Gastroesophageal sphincter (tissue), 4 donors: ENCODE data around the gene ARFGEF2. TPM values are rescaled to one million over a fixed set of nuclear protein-coding genes. Genes with fewer than 3 reads are reported as not detected.

Experiments
- ATAC-seq: fragments of 150-250 bp; one replicate; pipeline ENCODE4 v1.9.1; 2016; ENCODE audit warnings: mild to moderate bottlenecking, moderate library complexity
- H3K27ac ChIP-seq, 4 donors: fragments of 200-600 bp; sonication (generic) in 3 of 4; 1 replicate in 3 of 4; 2 replicates in 1 of 4; pipeline ENCODE4 v1.5.1; 2016 to 2019
- H3K27me3 ChIP-seq: fragments of 200-600 bp; sonication (generic); one replicate; pipeline ENCODE4 v1.5.1; 2019
- H3K36me3 ChIP-seq, 2 donors: fragments of 200-600 bp; sonication (generic); one replicate each; pipeline ENCODE4 v1.5.1; 2019; ENCODE audit warnings: control low read depth in 1 of 2
- H3K4me1 ChIP-seq, 3 donors: fragments of 200-600 bp; sonication (generic); 1 replicate in 2 of 3; 2 replicates in 1 of 3; pipeline ENCODE4 v1.5.1; 2016 to 2019; ENCODE audit warnings: control low read depth in 2 of 3
- H3K4me3 ChIP-seq, 2 donors: fragments of 200-600 bp; sonication (generic); one replicate each; pipeline ENCODE4 v1.5.1; 2019; ENCODE audit warnings: mild to moderate bottlenecking in 1 of 2, moderate library complexity in 1 of 2
- H3K9me3 ChIP-seq, 3 donors: fragments of 200-600 bp; sonication (generic); one replicate each; pipeline ENCODE4 v1.5.1; 2017 to 2019; ENCODE audit warnings: control low read depth in 2 of 3
- EP300 ChIP-seq: sonication (generic); formaldehyde crosslinking; IDR thresholded peaks from one replicate; pipeline ENCODE4 v1.6.1; 2017; ENCODE audit warnings: antibody characterized with exemption, mild to moderate bottlenecking
- POLR2A ChIP-seq, 2 donors: fragments of 450-650 bp; IDR thresholded peaks; one replicate each; pipeline ENCODE4 v1.6.1; 2017; ENCODE audit warnings: antibody characterized with exemption in 2 of 2, mild to moderate bottlenecking in 2 of 2, moderate library complexity in 1 of 2
- POLR2AphosphoS5 ChIP-seq: sonication (generic); formaldehyde crosslinking; IDR thresholded peaks from one replicate; pipeline ENCODE4 v1.6.1; 2017; ENCODE audit warnings: antibody characterized with exemption
- WGBS, 2 donors: methylation state at CpG; one replicate each; pipeline ENCODE4 v1.1.5; 2018; ENCODE audit warnings: low coverage in 1 of 2; 5-methylcytosine and 5-hydroxymethylcytosine counted together
- total RNA-seq, 4 donors: library from RNA; depleted of rRNA; stranded (reverse); fragments of >200 nt; gene quantifications; one replicate each; pipeline ENCODE4 v1.1.0, GENCODE V29; 2016
- TF ChIP-seq, protein P1 (sequence below), 4 experiments: fragments of 200-600 bp in 2 of 4; fragments of 450-650 bp in 2 of 4; sonication (generic) in 1 of 4; IDR thresholded peaks; one replicate each; pipeline ENCODE4 v1.5.1; 2017 to 2019; ENCODE audit warnings: antibody characterized with exemption in 4 of 4, mild to moderate bottlenecking in 2 of 4, moderate library complexity in 2 of 4

Gene ARFGEF2
- total RNA-seq, 4 donors from 2014 or later, result 42.6 to 101 (median 51.3) TPM

DNA sequence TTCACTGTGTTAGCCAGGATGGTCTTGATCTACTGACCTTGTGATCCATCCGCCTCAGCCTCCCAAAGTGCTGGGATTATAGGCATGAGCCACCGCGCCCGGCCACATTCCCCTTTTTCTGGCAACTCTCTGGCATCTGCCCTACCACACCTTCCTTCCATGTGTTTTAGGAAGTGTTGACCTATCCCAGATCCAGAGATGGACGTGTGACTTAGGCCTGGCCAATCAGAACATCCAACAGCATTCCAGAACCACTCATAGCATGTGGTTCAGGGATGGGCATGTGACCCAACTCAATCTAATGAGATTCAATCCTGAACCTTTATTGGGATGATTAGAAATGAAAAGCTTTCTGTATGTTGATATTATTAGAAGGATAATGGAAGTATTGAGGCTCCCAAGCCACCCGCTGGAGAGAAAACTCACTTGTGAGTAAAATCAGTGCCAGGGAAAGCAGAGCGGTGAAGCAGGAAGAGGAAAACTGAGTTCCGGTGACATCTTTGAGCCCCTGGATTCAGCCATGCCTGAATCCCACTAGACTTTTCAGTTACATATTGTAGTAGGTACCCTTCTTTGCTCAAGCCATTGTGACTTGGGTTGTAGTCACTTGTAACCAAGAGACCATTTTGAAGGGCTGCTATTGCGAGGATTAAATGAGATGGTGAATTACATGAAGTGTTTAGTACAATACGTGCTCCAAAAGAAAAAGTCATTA is 42.8 kb upstream of the ARFGEF2 start:
- H3K36me3 ChIP-seq, result no peaks in the 10 kb centered on the region
- H3K27ac ChIP-seq, result no peak overlapping the region
- 73 to 88% methylated on average over 4 to 5 of the region's 10 CpGs for WGBS, 2 donors
- TF ChIP-seq POLR2A (IDR thresholded peaks at IDR 0.05) (no peak), EP300 (no peak), POLR2AphosphoS5 (no peak)
- TF ChIP-seq, protein P1, sequence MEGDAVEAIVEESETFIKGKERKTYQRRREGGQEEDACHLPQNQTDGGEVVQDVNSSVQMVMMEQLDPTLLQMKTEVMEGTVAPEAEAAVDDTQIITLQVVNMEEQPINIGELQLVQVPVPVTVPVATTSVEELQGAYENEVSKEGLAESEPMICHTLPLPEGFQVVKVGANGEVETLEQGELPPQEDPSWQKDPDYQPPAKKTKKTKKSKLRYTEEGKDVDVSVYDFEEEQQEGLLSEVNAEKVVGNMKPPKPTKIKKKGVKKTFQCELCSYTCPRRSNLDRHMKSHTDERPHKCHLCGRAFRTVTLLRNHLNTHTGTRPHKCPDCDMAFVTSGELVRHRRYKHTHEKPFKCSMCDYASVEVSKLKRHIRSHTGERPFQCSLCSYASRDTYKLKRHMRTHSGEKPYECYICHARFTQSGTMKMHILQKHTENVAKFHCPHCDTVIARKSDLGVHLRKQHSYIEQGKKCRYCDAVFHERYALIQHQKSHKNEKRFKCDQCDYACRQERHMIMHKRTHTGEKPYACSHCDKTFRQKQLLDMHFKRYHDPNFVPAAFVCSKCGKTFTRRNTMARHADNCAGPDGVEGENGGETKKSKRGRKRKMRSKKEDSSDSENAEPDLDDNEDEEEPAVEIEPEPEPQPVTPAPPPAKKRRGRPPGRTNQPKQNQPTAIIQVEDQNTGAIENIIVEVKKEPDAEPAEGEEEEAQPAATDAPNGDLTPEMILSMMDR (IDR thresholded peaks at IDR 0.05), result no peak
- H3K9me3 ChIP-seq, result no peaks in the 10 kb centered on the region
- no peak overlapping the region for H3K4me3 ChIP-seq
- peaks cover 0 to 8% (median 0%) of the 10 kb centered on the region in 3 donors for H3K4me1 ChIP-seq
- H3K27me3 ChIP-seq, result no peaks in the 10 kb centered on the region
- no peak for ATAC-seq

DNA sequence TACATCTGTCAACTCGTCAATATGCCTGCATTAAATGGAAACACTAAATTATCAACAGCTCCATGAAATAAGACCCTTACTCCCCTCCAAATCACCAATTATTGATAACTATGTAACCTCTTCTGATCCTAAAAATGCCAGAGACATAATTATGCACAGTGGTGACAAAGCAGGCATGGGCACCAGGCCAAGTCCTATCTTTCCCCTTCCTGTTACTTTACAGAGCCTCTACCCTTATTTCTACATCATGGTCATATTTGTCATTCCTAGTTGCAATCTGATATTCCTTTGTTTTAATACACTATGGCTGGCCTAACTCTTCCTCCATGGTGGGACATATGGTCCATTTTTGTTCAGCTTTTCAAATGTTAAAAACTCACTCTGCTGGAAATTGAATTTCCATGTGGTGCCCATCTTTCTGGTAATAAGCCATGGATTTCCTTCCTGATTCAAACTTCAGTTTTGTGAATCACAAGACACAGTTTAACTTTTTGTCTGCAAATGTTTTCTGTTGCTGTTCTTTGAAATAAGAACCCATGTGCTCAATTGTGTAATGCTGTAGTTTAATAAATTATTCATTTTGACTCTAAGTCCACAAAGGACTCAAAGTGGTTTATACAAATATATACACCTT is 41.8 kb upstream of the ARFGEF2 start:
- Histone ChIP-seq H3K9me3 (no peaks in the 10 kb centered on the region), H3K36me3 (no peaks in the 10 kb centered on the region), H3K27me3 (no peaks in the 10 kb centered on the region), H3K4me3 (no peak overlapping the region), H3K27ac (no peak overlapping the region), H3K4me1 (peaks cover 0 to 8% (median 0%) of the 10 kb centered on the region in 3 donors)
- WGBS, 2 donors, result 89 to 100% methylated on average over 1 of the region's 1 CpG
- no peak for TF ChIP-seq POLR2A (IDR thresholded peaks at IDR 0.05)
- TF ChIP-seq, protein P1 (IDR thresholded peaks at IDR 0.05), result no peak
- TF ChIP-seq POLR2AphosphoS5, result no peak
- TF ChIP-seq EP300, result no peak
- ATAC-seq, result no peak

DNA sequence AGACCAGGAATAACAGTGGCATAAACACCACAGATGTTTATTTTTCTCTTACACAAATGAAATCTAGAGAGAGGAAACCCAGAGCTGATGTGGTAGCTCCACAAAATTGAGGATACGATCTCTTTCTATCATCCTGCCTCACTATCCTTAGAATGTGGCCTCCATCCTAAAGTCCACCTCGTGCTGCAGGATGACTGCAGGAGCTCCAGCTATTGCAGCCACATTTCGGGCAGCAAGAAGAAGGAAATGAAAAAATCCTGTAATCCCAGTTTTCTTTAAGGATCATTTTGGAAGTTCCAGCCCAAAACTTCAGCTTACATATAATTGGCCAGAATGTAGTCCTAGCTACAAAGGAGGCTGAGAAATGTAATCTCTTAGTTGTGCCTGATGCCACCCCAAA is 41.2 kb upstream of the ARFGEF2 start:
- TF ChIP-seq, protein P1 (IDR thresholded peaks at IDR 0.05), result no peak
- no peak for TF ChIP-seq POLR2A (IDR thresholded peaks at IDR 0.05)
- TF ChIP-seq EP300, result no peak
- TF ChIP-seq POLR2AphosphoS5, result no peak
- WGBS, 2 donors, result 90 to 93% methylated on average over 3 of the region's 3 CpGs
- H3K36me3 ChIP-seq, result no peaks in the 10 kb centered on the region
- no peak overlapping the region for H3K4me3 ChIP-seq
- no peaks in the 10 kb centered on the region for H3K27me3 ChIP-seq
- peaks cover 0 to 8% (median 0%) of the 10 kb centered on the region in 3 donors for H3K4me1 ChIP-seq
- ATAC-seq, result no peak
- no peaks in the 10 kb centered on the region for H3K9me3 ChIP-seq
- no peak overlapping the region for H3K27ac ChIP-seq

DNA sequence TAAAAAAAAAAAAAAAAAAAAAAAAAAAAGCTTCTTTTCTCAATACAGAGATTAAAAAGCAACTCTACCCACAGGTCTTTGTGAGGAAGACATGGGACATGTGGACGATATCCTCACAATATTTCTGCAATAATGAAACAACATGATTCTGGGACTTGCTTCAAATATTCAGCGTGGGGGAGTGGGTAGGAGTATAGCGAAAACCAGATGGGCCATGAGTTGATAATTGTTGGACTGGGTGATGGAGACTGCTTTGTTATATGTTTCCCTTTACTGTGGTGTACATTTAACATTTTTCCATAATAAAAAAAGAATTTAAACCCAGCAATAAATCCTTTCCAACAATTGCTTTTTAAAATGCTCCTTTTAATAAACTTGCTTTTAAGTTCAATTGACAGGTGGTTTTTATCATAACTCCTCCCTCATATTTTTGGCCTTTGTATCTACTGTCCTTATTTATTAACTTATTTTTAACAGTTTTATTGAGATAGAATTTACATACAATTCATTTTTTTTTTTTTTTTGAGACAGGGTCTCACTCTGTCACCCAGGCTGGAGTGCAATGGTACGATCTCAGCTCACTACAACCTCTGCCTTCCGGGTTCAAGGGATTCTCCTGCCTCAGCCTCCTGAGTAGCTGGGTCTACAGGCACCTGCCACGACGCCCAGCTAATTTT is 40.4 kb upstream of the ARFGEF2 start:
- TF ChIP-seq POLR2A (IDR thresholded peaks at IDR 0.05) (no peak), EP300 (no peak), POLR2AphosphoS5 (no peak)
- TF ChIP-seq, protein P1 (IDR thresholded peaks at IDR 0.05), result no peak
- Histone ChIP-seq H3K36me3 (no peaks in the 10 kb centered on the region), H3K4me1 (peaks cover 0 to 1% (median 0%) of the 10 kb centered on the region in 3 donors), H3K27me3 (no peaks in the 10 kb centered on the region), H3K9me3 (no peaks in the 10 kb centered on the region), H3K27ac (no peak overlapping the region), H3K4me3 (no peak overlapping the region)
- 43 to 63% methylated on average over 3 to 5 of the region's 7 CpGs for WGBS, 2 donors
- no peak for ATAC-seq
